NCI-H446 treated with DMSO at 0.1 percent for 48 hours (cell line): Measurements from ENCODE around the gene TRIM3.
"Not testable (repeated sequence)": the region's sequence is repeated elsewhere in the genome, so short reads cannot be mapped to it uniquely, and the experiment has no call there.

ENCODE experiments used
- DNase-seq: peaks from one replicate; lab custom pipeline; 2025; lab: John Stamatoyannopoulos, UW

Gene TRIM3

GRCh38 chr11:6473451-6474412 is at the start of gene TRIM3:
Gene TRIM3 (minus strand): TSS chr11:6473941. CDS start chr11:6465695, 8,246 bp downstream.
- peak; percentile 63 for DNase-seq

DNA sequence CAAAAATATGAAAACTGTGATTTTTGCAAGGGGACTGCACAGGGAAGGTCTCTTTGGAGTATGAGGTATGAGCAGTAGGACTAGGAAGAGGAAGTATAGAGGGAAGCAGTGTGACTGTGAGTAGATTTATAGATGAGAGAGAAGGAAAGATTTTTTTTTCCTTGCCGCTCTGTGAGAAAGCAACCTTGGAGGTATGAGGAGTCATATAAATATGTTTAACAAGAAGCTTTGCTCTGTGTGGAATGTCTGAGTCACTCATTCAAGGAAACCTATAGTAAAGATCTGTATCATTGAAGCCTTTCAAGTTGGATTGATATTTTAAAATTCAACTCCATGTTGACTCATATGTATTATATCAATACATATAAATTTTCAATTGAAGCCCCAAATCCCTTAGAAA is 49.5 kb upstream of the TRIM3 start:
- no peak for DNase-seq

- not testable (repeated sequence) for DNase-seq
Observed at GRCh38 chr11:6521946-6522345, 48.2 kb upstream of the TRIM3 start.

GRCh38 chr11:6520265-6520664 is 46.5 kb upstream of the TRIM3 start:
- no peak for DNase-seq

DNA sequence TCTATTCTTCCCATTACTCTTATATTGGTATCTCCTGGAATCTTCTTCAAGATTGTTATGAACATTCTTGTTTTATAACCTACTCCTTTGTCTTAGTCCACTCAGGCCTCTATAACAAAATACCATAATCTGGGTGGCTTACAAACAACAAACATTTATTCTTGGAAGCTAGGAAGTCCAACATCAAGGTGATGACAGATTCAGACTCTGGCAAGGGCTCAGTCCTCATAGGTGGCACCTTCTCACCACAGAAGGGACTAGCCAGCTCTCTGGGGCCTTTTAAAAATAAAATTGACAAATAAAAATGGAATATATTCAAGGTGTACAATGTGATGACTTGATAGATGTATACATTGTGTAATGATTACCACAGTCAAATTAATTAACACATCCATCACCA is 43.1 kb upstream of the TRIM3 start:
- DNase-seq = no peak

GRCh38 chr11:6505577-6506240 is 32.0 kb upstream of the TRIM3 start:
- DNase-seq = peak; percentile 52

DNA sequence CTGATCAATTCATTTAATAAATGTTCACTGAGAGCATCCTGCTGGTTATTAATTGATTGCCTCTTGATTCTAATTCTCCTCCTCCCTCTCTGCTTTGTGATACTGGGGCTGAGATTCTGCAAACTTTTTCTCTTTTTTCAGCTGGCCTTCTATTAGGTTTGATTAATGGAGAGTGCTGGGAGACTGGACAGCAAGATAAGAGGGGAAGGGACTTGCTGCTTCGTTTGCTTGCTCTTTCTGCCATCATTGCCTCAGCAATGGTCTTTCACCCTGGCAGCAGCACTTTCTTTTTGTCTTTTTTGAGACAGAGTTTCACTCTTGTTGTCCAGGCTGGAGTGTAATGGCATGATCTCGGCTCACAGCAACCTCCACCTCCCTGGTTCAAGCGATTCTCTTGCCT is 30.4 kb upstream of the TRIM3 start:
- no peak for DNase-seq

DNA sequence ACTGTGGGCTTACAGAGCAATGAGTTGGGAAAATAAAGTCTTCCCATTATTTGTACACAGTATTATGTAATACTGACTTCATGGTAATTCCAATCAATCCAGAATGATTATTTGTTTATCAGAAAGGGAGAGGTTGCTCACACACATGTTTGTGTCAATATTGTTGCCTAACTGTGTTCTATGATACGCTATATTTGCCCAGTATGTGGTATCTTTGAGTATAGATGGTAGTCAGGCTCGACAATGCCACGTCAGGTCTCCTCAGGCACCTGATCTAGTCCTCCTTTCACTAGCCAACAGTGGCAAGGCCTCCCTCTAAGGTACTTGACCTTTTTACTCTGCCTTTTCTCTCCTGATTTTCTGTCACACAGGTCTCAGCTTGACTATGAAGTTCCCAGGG is 28.6 kb upstream of the TRIM3 start:
- no peak for DNase-seq

DNA sequence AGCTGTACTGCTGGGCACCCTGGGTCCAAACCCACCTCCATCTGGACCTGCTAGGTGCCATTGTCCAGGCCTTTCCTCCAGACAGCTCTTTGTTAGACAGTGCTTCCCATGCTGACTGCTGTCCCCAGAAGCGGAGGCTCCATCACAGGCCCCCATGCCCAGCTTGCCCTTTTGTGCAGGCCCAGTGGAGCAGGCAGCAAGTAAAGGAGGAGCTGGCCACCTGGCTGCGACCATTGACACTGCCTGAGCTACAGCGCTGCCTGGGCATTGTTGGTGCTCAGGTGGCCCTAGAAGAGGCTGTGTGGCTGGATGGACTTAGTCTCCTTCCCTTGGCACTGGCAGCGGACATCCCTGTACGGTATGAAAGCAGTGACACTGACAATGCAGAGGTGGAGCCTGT is 24.8 kb upstream of the TRIM3 start:
- DNase-seq = no peak

GRCh38 chr11:6498121-6498520 is 24.4 kb upstream of the TRIM3 start:
- no peak for DNase-seq

DNA sequence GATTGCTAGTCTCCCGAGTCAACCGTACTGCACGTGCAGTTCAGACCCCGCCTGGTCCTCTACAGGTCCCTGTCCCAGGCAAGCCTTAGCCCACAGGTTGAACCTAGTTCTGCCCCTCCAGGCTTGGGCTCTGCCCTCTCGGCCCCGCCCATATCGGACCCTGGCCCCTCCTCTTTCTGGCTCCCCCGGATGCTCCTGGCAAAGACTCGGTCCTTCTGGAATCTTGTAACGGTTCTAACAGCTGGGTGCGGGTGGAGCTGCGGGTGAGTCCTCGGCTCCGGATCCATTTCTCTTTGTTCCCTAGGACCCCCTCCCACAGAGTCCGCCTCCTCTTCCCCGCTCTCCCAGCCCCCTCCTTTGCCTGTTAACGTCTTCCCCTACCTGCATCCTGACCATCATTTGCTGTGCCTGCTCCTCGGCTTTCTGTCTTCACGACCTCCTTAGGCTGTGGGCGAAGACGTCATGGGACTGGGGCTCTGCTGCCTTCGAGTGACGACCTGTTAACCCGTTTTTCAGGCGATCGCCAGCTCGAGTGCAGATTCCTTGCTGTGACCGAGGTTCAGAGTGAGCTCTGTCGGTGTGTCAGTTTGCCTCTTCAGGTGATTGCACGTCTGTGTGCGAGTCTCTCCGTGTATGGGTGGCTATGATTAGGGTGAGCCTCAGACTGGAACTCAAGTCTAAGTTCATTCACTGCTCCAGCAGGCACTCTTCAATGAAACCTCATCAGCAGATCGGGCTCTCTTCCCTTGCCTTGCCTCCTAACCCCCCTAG is 23.5 kb upstream of the TRIM3 start, which contains the start of gene DNHD1:
Gene DNHD1, plus strand, starts transcription at position 212 of the 771 bp plus-strand sequence. CDS start 936 bp downstream, outside the sequence.
- DNase-seq = no peak

GRCh38 chr11:6489306-6489705 is 15.6 kb upstream of the TRIM3 start:
- DNase-seq = no peak

DNA sequence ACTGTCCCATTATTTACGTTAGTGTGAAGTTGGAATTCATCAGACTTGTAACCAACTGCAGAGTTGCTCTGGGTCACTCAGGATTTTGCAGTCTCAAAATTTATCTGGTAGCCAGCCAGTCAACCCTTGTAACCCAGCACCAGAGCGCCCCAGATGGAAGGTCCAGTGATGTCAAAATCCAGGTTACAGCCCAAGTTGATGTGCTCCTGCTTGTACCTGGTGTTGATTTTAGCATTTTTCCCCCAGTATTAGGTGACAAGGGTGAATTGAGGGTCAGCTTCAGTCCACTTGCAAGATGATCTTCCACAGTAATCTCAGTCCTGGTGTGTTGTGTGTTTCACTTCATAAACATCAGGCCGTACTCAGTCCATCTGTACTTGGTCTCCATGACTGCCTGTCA is 15.1 kb upstream of the TRIM3 start:
- DNase-seq = no peak

DNA sequence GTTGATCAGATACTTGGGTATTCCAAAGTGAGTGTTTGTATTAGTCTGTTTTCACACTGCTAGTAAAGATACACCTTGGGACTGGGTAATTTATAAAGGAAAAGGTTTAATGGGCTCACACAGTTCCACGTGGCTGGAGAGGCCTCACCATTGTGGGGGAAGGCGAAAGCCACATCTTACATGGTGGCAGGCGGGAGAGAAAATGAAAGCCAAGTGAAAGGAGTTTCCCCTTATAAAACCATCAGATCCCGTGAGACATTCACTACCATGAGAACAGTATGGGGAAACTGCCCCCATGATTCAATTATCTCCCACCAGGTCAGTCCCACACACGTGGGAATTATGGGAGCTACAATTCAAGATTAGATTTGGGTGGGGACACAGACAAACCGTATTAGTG is 14.6 kb upstream of the TRIM3 start:
- no peak for DNase-seq

GRCh38 chr11:6486938-6487337 is 13.2 kb upstream of the TRIM3 start:
- DNase-seq = no peak

- no peak for DNase-seq
Observed at GRCh38 chr11:6486256-6486655, 12.5 kb upstream of the TRIM3 start.

- DNase-seq = no peak
Observed at GRCh38 chr11:6485661-6486060, 11.9 kb upstream of the TRIM3 start.

DNA sequence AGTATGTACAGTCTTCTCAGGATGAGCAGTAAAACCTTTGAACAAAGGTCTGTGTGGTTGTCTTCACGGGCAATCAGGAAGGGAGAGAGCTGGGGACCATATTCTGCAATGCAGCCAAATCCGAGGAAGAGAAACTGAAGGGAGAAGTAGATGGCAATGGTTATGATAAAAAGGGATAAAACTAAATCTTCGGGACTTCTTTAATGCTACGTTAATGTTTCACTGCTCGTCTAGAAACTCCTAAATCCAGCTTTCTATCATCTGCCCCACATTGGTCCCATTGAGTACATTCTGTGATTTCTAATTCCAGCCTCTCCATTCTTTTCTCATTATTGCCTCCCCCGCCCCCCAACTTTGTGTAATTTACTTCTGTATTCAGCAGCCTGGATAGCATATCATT is 9.3 kb upstream of the TRIM3 start:
- no peak for DNase-seq

DNA sequence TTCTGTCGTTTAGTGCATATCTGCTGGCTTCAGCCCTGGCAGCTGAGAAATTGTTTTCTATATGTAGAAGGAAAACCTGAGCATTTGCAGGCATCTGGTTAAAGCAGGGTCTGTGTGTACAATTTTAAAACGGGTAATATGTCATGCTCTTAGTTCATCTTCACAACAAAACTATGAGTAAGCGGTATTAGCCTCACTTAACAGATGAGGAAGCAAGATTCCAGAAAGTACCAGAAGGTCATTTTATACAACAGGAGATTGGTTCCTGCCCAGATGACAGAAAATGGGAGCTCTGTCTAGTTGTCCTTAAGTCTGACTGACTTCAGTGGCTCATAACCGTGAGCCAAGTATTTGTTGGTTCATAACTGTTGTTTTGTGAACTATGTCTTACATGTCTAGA is 8.7 kb upstream of the TRIM3 start:
- DNase-seq = no peak

DNA sequence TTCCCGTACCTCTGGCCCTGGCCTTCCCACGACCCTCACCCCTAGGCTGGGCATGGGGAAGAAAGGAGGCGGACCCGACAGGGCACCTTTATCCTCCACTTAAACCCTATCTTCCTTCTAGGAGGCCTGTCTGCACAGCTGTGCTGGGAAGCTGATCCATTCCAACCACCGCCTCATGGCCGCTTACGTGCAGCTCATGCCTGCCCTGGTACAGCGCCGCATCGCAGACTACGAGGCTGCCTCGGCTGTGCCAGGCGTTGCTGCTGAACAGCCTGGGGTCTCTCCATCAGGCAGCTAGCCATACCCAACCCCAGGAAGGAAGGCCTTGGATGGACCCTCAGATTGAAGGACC is 8.2 kb upstream of the TRIM3 start:
- no peak for DNase-seq

GRCh38 chr11:6481012-6481923 is 7.5 kb upstream of the TRIM3 start, which contains the start of the genes ARFIP2 and TIMM10B:
Gene ARFIP2 (minus strand): TSS chr11:6481331. CDS start chr11:6480421, 910 bp downstream.
Gene TIMM10B (plus strand): TSS chr11:6481501. CDS start chr11:6481517, 16 bp downstream.
- peak; percentile 95 for DNase-seq
